HG03521 (cell line): Measurements from ENCODE around the gene NUP93.

ENCODE experiments used
- ATAC-seq: cut with Tn5 transposase; IDR thresholded peaks from one replicate; pipeline ENCODE4 v1.9.1; 2021; ENCODE audit warnings: mild to moderate bottlenecking, moderate library complexity; ENCODE audit not compliant: unreplicated experiment

NUP93 gene

DNA sequence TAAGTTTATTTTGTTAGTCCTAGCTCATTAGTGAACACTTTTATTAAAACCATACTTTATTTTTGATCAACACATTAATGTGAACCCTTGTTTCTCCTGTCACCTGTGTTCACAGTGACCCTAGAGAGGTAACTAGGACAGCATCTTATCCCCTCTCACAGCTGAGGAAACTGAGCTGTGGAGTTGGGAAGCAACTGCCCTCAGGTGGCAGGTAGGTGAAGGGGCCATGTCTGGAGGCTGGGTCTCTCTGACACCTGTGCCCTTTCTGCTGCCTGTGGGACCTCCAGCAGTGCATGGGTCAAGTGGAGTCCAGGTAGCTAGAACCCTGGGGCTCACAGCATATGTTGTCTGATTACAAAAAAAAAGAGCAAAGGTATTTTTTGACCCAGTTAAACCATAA, 112.2 kb downstream of the NUP93 start:
- ATAC-seq, result no peak

DNA sequence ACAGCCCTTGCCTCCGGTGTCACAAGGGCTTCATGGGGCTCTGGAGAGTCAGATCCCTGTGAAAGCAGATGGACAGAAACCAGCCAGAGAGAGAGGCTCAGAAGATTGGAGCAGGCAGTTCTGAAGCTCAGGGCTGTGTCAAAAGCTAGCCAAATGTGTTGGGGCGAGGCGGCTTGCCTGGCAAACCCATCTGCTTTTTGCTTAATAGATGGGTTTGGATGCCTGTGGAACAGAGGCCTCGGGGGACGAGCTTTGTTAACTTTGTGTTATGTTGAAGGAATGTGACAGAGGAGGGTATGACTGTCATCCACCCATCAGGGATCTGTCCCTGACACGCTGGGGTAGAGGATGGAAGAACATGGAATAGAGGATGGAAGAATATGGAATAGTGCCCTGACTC, 114.1 kb downstream of the NUP93 start:
- ATAC-seq, result no peak

DNA sequence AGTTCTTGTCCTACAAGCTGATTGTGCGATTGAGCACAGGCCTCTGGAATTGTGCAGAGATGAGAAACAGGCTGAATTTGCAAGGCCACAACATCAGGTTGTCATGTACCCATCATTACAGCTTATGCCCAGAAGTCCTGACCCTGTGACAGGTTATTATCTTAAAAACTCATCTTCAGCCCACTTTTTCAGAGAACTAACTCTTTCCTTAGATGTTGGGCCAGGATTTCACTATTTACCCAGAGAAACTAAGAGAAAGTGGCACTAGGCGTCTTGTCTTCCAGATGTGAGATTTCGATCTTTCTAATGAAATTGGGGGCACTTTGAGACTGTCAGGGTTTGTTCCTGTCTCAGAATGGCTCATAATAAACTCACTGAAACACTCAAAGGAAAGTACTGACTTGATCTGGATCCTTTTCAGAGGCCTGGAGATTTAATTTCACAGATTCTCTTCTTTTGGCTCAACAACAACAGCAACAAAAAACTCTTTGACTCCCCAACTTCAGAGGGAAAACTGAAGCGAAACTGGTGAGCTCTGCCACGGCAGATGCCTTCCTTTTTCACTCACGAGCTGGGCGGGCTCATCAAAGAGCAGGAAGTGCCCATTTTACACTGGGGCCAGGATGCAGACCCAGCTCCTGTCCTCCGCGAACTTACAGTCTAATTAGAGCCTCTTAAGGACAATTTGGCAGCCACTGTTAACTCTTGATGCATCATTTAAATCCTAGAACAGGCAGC, 117.4 kb downstream of the NUP93 start:
- ATAC-seq, result no peak

DNA sequence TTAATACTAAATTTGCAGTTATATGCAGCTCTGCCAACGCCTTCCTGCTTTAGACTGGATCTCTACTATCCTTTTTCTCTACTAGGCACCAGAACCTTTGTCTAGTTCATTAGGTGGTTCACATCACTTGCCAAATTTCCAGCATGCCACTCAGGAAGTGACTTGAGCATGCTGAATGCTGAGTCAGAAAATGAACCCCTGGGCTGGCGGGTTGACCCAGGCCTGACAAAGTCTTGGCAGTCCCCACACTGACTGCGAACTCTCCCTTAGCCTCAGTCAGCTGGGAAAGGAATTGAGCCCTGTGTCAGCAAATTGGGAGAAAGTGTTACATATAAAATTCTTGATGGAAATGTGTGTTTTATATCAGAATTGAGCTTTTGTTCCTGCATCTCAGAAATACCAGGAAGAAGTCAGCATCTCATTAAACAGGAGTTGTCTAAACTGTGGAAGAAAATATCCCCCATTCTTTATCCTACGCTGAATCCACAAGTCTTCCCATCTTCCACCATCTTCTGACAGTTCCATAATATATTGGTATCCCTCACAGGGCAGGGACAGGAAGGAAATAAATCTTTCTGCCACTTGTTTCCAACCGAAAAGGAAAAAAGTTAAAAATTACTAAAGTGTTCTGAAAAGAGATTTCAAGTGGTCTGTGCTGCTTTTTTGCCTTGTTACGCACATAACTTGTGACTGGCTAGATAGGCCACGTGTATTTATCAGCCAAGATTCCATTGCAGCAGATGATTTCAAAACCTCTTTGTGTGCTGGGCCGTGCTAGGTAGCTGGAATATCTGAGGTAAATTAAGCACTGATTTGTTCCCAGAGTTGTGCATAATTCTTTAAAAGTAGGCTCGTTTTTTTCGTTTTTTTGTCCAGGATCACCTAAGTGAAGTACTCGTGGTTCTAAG, 118.4 kb downstream of the NUP93 start:
- ATAC-seq, result no peak

DNA sequence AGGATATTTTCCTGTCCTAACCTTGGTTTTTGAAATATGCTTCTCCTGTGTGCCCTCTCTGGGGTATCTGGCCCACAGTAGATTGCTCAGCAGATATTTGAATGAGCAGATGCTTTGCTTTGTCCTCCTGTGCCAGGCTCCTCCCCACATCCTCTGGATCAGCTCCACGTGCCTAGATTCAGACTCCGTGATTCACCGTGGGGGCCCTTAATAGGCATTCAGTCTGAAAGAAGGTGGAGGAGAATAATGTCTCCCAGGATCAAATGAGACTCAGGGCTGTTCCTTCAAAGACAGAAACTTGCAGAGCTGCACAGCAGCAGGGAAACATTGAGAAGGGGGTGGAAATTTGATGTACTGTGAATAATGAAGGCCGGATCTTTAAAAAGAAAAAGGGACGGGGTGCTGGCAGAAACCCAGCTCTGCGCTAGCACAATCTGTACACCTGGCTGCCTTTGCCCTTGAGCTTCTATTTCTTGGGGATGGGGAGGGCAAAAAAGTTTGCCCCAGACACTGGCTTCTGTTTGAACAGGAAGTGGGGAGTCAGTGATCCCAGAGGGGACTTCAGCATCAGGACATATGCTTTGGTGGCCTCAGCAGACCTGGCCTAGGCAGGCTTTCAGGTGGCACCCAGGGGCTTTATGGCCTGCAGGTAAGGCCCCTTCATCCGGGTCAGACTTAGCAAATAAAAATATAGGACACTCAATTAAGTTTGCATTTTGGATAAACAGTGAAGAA, 119.2 kb downstream of the NUP93 start:
- no peak for ATAC-seq

DNA sequence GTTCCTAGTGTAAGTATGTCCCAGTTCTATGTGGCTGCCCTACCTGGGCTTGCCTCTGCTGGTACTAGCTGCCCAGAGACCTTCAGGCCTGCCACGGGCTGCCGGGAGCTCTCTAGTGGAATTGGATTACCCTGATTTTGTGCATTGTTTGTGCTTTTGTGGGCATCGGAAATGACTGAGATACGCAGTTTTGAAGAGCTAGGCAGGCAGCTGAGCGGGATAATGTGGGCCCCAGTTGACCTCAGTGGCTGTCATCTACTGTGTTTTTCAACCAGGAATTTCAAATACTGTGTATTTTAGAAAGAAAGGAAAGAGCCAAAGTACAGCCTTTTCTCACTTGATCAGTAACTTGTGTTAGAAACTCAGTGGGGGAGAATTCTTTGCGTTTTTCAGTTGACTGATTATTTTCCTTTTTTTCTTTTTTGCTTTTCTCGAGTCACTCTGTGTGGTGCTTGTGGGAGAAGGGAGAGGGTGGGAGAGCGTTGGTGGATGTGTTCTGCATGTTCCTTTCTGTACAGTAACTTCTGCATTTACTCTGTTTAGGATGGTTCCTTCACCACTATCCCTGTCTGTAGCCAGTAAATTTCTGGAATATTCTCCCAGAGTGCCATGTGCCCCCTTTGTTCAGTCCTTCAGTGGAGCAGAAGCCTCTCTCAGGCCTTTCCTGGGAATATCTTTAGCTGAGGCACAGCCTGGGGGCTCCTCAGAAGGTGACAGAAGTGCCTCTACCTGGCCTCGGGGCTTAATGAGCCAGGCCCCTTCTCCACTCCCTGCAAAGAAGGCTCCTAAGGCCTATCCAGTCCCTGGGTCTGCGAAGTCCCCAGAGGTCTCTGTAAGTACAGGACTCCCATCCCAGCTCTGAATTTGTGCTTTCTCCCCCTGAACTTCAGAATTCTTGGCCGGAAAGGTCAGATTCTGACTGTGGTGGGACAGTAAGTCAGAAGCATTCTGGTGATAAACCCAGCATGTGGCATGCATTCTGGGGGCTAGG, 120.1 kb downstream of the NUP93 start:
- ATAC-seq, result no peak

DNA sequence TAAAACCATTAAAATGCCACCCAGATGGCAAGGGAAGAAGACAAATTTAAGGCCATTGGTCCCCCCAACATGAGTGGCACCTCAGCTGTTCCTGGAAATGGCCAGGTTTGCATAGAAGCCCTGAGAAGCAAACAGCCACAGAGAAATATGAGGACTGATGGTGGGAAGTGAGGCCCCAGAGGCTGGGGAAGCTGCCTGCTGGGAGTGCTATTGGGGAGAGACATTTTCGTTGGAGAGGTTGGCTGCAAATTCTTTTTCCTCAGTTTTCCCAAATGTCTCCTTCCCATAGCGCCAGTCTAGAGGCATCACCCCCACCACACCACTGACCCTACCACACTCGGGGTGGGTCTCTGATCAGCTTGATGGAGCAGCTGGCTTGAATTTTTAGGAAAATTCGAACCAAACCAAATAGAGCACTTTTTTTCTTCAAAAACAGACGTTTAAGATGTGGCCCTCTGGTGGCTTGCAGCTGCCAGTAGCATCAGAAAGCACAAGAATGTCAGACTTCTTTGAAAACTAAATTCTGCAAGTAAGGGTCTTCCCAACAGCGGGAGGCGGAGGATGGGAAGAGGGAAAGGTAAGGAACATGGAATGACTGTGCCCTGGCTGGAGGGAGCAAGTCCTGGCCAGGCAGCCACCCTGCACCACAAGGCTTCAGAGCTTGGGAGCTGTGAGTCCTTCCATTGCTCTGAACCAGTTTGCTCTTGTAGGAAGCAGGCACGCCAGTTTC, 121.9 kb downstream of the NUP93 start:
- ATAC-seq, result no peak

DNA sequence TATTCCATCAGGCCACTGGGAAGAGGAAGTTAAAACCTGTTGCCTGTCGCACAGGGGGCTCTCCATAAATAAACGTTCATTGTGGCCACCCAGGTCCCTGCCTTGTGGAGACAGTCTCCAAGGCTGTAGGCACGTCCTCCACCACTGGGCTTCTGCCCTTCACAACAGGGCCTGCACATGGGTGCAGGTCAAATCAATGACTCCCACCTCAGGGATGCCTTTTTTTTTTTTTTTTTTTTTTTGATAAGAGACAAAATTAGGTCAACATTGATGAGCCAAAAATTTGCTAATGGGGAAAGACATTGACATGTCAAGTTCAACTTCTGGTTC, 122.4 kb downstream of the NUP93 start:
- ATAC-seq, result no peak

DNA sequence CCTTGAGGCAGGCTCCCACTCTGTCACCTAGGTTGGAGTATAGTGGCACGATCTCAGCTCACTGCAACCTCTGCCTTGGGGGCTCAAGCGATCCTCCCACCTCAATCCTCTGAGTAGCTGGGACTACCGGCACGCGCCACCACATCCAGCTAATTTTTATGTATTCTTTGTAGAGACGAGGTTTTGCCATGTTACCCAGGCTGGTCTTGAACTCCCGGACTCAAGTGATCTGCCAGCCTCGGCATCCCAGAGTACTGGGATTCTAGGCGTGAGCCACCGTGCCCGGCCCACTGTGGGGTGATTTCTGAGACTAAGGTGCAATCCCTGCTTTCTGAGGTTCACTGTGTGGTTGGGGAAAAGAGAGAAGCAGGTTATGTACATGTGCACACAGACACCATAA, 123.0 kb downstream of the NUP93 start:
- ATAC-seq, result no peak

DNA sequence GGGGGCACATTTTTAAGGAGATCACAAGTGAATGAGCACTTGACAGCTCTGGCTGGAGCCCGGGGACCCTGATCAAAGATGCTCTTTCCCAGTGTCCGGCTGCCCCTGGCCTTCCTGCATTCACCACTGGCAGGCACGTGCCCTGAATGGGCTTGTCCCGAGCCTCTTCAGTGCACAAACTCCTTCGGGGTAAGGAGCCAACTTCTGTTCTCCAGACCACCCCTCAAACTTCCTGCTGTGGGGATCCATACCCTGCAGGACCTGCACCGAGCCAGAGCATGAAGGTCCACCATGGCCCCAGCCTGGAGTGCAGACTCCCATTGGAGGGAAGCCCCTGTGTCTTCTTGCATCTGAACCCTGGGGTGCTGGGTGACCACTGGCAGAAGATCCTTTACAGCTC, 125.3 kb downstream of the NUP93 start:
- no peak for ATAC-seq

DNA sequence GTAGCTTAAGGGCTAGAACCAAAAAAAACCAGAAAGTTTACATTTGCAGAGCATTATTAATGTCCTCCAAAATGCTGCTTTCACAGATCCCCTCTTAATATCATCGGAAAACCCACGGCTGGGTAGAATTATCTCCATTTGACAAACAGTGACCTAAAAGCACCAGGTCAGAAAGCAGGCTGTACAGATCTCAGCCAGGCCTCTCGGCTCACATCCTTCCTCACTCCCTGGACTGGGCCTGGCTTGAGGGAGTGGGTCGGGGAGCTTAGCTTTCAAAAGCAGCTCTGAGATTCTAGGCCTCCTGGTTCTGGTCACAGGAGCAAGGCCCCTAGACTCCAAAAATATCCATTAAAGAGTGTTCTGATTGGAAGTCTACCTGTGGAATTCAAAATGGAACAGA, 126.0 kb downstream of the NUP93 start:
- no peak for ATAC-seq

DNA sequence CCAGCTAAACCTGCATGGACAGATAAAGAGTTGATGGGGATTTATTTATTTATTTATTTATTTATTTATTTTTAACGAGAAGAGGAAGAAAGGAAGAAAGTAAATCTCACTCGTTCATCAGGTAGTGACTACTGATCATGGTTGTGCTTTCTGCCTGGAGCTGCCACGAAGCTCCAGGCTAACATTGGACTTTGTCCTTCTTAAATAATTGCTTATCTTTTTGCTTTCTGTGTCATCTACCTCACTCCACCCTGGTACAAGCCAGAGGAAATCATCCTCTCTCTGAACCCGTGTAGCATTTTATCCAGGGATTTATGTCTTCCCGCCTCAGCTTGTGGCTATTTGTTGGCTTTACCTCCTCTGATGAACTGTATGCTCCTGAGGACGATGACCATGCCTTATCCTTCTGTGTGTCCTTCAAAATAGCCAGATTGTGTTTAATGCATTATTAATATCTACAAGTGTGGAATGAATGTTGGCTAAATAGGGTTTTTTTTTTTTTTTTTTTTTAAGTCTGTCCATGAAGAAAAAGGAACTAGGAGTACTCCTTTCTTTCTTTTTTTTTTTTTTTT, 127.0 kb downstream of the NUP93 start:
- ATAC-seq, result no peak

DNA sequence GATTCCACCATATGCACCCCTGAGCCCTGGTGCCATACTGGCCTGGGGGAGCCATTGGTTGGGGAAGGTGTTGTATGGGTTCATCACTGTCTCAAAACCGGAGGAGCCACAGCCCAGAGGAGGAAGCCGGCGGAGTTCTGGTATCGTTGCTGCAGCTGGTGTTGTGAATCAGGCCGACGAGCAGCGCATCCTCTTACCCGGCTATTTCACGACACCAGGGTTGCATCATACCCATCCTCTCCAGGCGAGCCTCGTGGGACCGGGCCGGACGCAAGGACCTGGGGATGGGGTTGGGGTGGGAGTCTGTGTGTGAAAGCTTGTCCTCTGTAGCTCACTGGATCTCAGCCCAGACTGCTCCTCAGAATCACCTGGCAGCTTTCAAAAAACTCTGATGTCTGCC, 128.4 kb downstream of the NUP93 start:
- no peak for ATAC-seq

DNA sequence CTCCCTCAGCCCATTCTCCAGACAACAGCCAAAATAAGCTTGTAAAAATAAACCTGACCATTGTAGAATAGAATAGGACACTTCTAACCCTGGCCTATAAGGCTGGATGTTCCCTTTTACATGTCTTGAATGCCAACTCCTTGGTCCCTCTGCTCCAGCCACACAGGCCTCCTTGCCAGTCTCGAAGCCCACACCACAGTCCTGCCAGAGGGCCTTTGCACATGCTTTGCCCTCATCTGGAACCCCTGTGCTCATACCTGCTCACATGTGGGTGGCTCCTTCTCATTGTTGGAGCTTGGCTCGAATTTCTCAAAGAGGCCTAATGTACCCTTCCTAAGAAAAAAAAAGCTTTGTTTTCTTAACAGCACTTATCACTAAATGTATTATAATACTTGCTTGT, 129.7 kb downstream of the NUP93 start:
- ATAC-seq, result no peak

DNA sequence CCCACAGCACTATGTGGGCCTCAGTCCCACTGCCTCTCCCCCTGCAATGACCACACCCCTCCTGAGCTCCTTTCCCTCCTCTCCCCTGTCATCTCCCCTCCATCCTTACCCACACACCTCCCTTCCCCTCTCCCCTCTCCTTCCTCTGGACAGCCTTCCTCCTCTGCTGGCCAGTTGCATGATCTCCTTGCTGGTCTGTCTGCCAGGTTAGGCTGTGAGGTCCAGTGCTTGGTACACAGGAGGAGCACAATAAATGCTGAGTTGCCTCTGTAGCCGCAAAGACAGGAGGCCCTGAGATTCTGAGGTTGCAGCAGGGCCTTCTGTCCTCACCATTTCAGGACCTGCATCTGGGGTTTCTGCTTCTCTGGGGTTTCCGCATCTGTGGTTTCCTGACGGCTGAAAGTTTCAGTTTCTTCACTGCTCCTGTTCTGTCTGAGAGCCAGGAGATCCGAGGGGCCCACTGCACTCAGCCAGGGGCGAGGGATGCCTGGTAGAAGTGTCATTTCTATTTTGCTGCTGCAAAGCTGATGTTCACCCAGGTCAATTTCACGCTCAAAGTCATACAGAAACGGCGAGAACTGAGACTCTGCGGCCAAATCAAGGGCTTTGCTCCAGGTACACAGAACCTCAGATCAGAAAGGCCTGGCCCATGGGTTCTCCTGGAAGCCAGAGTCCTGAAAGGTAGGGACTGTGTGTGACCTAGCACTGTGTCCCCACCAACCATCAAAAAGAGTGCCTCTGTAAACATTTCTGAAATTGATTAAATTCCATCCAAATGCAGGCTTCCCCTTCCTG, 130.5 kb downstream of the NUP93 start:
- ATAC-seq, result peak; percentile 79

DNA sequence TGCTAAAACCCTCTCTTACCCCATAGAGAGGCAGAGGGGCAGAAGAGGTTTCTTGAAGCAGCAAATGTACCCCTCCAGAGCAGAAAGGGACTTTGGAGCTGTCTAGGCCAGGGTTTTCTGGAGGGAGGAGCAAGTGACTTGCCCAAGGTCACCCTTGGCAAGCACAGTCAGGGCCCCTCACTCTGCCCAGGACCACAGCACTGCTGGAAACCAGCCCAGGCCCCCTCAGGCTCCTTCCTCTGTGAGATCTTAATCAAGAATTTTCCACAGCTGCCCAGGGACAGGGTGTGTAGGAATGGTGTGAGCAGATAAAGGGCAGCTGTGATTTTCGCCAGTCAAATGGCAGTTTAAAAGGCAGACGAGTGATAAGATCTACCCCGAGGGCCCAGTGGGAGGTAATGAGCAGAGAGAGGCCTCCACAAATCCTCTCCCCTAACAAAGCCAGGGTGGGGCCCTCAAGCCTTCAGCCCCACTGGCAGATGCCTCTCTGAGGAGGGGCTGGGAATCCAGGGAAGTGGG, 131.2 kb downstream of the NUP93 start:
- ATAC-seq, result no peak

DNA sequence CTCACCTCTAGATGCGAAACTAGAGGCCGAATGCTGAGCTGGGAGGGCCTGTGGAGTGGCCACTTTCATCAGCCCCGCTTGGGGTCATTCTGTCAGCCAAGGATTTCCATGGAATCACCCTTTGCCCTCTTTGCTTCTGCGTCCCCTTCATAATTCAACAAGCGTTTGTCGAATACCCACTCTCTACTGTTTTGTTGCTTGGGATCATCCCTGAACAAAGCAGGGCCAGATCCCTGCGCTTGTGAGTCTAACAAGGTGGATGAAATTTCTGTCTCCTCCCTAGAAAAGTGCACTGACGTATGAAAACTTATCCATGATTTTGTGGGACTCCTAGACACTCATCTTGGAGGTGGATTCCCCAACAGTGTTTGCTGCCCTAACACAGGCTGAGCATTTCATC, 131.8 kb downstream of the NUP93 start:
- ATAC-seq, result no peak

DNA sequence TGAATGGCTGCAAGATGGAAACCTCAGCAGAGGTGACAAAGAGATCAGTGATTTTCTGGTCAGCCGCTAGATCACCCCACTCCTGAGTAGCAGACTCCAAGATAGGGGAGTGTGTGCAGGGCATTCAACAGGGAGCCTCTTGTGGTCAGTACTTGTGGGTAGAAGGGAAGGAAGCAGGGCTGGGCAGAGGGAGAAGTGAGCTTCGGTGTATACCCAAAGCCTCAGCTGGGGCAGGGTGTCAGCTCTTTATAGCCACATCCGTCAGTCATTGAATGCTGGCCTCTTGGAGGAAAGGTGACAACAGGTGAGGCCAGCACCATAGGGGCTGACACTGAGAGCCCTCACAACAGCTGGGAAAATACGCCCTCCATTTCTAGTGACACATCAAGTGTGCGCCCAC, 132.8 kb downstream of the NUP93 start:
- ATAC-seq, result no peak

DNA sequence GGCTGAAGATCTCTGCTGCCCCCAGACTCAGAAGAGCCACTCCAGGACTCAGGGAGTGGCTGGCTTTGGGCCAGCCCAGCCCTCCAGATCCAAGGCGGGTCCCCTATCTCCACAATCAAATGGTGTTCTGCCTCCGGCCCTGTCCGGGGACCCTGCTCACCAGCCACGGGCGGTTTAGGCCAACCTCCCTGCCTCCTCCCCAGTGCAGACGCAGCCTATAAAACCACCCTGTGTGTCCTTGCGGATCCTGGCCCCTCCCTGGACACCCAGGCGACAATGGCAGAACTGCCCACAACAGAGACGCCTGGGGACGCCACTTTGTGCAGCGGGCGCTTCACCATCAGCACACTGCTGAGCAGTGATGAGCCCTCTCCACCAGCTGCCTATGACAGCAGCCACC, 135.0 kb downstream of the NUP93 start, which contains the start of gene SLC12A3:
TSS of gene SLC12A3 (plus strand) at position 248 of the 400 bp plus-strand sequence. CDS start at position 277, 29 bp downstream.
- ATAC-seq, result no peak
